ENCODE measurements around the gene TIMM50.
"Not testable (repeated sequence)": the region's sequence is repeated elsewhere in the genome, so short reads cannot be mapped to it uniquely, and the experiment has no call there.

TIMM50 gene

GRCh38 chr19:39480337-39481228 lies at the start of gene TIMM50:
Gene TIMM50 (plus strand): TSS chr19:39480838. CDS start chr19:39480854, 16 bp downstream.
- peak; percentile 99 for DNase-seq

- no peak for DNase-seq
These were observed 48.0 kb upstream of the TIMM50 start for GRCh38 chr19:39432677-39433025.

DNA sequence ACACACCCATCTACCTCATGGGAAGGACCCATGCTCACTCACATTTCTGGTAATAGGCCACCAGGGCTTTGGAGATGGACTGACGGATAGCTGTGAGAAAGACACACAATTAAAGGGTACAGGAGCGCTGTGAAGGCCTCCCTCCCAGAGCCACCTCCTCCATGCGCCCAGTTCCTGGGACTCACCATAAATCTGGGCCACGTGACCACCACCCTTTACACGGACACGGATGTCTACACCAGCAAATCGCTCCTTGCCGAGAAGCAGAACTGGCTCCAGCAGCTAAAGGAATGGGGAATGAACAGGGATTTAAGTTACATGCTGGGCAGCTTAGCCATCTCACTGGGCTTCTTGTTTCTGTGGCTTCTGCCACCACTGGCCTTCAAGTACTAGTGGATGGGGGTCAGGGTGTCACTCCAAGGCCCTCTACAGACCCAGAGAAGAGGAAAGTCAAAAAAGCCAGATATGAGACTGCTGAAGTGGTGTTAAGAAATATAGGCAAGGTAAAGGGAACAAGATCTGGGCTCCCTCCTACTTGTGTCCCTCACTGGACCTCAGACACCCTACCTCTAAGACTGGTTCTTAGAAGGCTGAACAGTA lies 47.1 kb upstream of the TIMM50 start:
- DNase-seq: no peak

- DNase-seq: no peak
These were observed 46.2 kb upstream of the TIMM50 start for GRCh38 chr19:39434123-39435076.

- DNase-seq: peak; percentile 99
These were observed 44.9 kb upstream of the TIMM50 start, which contains the start of gene RPS16 for GRCh38 chr19:39435499-39436349. Gene RPS16 (minus strand): TSS chr19:39435949. CDS start chr19:39435895, 54 bp downstream.

DNA sequence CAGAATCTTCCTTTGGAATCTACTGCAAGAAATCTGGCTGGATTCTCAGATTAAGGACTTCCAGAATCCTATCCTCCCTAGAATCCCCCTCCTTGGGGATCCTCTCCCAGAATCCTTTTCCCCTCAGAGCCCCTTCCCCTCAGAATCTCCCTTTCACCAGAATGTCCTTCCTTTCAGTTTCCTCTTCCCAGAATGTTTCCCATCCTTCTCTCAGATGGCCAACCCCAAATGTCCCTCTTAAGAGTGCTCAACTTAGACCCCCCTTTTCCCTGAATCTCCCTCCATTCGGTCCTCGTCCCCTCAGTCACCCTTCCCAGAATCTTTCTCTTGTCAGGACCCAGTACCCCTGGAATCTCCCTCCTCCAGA lies 44.3 kb upstream of the TIMM50 start:
- DNase-seq: no peak

DNA sequence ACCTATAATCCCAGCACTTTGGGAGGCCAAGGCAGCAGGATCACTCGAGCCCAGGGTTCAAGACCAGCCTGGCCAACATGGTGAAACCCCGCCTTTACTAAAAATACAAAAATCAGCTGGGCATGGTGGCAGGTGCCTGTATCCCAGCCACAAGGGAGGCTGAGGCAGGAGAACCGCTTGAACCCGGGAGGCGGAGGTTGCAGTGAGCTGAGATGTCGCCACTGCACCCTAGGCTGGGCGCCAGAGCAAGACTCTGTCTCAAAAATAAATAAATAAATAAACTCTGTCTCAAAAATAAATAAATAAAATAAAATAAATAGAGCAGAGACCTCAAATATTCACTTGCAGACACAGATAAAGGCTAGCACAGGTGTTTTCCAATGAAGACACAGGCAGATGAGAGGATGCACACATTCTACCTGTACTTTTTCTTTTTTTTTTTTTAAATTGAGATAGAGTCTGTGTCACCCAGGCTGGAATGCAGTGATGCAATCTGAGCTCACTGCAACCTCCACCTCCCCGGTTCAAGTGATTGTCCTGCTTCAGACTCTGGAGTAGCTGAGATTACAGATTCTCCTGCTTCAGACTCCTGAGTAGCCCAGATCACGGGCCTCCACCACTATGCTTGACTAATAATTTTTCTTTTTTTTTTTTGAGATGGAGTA lies 42.2 kb upstream of the TIMM50 start:
- DNase-seq: no peak

- no peak for DNase-seq
These were observed 35.9 kb upstream of the TIMM50 start for GRCh38 chr19:39444598-39445195.

- DNase-seq: peak; percentile 96 to 97
These were observed 35.2 kb upstream of the TIMM50 start, which contains the start of gene SUPT5H for GRCh38 chr19:39445196-39446111. Gene SUPT5H (plus strand): TSS chr19:39445582. CDS start chr19:39445891, 309 bp downstream.

- DNase-seq: no peak
These were observed 34.1 kb upstream of the TIMM50 start for GRCh38 chr19:39446365-39447084.

GRCh38 chr19:39448271-39448670 lies 32.4 kb upstream of the TIMM50 start:
- DNase-seq: no peak

DNA sequence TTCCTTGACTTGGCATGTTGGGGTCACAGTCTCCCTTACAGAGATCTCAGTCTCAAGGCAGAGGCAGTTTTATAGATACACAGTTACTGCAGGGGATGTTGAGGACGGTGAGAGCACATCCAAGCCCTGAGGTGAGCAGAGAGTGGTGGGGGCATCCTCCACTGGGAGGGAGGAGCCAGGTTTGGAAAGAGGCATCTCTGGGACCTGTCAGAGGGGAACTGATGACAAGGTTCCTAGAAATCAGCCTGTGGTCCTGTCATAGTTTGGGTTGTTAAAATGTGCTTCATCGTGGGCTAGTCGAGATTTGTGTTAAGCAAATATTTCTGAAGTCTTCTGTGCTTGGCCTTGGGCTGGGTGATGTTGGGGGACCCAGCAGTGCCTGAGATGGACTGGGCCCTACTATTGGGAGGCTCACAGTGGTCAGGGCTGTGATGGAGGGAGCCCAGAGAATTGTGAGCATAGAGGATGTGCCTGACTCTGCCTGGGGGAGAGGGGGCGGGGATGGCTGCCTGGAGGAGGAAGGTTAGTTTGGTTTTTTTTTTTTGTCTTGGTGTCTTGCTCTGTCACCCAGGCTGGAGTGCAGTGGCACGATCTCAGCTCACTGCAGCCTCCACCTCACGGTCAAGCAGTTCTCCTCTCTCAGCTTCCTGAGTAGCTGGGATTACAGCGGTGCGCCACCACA lies 31.4 kb upstream of the TIMM50 start:
- DNase-seq: no peak

- DNase-seq: not testable (repeated sequence)
These were observed 29.4 kb upstream of the TIMM50 start for GRCh38 chr19:39451257-39451656.

- DNase-seq: no peak
These were observed 17.2 kb upstream of the TIMM50 start for GRCh38 chr19:39463403-39463802.

GRCh38 chr19:39465956-39466747 lies 14.5 kb upstream of the TIMM50 start:
- DNase-seq: no peak

DNA sequence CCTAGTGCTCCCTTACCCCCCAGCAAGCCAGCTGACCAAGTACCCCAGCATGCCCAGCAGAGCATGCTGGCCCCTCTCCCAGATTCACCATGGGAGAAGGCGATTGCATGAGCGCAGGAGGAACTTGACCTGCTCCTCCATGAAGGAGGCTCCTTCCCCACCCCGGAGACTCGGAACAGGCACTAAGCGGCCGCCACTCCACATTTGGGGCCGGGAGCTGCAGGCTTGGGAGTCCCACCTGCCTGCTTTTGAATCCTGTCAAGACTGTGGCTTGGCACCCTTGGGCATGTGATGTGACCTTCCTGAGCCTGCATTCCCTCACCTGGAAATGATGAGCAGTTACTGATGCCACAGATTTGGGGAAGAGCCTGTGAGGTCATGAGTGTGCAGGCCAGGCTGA lies 12.7 kb upstream of the TIMM50 start:
- DNase-seq: no peak

DNA sequence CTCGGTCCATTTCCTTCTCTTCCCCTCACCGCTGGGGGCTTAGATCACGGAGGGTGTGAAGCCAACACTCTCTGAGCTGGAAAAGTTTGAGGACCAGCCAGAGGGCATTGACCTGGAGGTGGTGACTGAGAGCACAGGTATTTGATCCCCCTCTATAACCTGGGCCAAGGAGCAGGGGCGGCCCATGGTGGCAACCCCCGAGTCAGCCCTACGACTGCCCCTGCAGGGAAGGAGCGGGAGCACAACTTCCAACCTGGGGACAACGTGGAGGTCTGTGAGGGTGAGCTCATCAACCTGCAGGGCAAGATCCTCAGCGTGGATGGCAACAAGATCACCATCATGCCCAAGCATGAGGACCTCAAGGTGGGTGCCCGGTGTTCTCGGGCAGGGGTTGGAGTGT lies 11.6 kb upstream of the TIMM50 start:
- no peak for DNase-seq

- no peak for DNase-seq
These were observed 11.1 kb upstream of the TIMM50 start for GRCh38 chr19:39469567-39469966.
